Mesenchymal stem cell (in vitro differentiated cells and primary cell): ENCODE measurements around the gene GSTO2.

Experiments
- DNase-seq: peaks from one replicate; pipeline ENCODE4 v3.0.0-alpha.2; 2013
- H2AFZ ChIP-seq: one replicate; pipeline ENCODE4 v1.6.1; 2013; ENCODE audit warnings: low read depth, mild to moderate bottlenecking, control low read depth, inconsistent platforms, low read length, moderate library complexity
- H2AK5ac ChIP-seq: 2 replicates; pipeline ENCODE4 v1.6.1; 2013; ENCODE audit warnings: low read length, moderate library complexity, mild to moderate bottlenecking, inconsistent platforms; ENCODE audit not compliant: severe bottlenecking
- H2BK120ac ChIP-seq: one replicate; pipeline ENCODE4 v1.6.1; 2013; ENCODE audit warnings: low read depth, mild to moderate bottlenecking, inconsistent platforms, low read length, moderate library complexity
- H2BK12ac ChIP-seq, 2 experiments: one replicate each; pipeline ENCODE4 v1.6.1; 2013; ENCODE audit warnings: inconsistent platforms in 2 of 2, low read length in 2 of 2, mild to moderate bottlenecking in 2 of 2, moderate library complexity in 2 of 2, control low read depth in 1 of 2
- H2BK15ac ChIP-seq: one replicate; pipeline ENCODE4 v1.6.1; 2013; ENCODE audit warnings: mild to moderate bottlenecking, low read depth, inconsistent platforms; ENCODE audit not compliant: poor library complexity, severe bottlenecking
- H2BK5ac ChIP-seq: 2 replicates; pipeline ENCODE4 v1.6.1; 2013; ENCODE audit warnings: low read depth, mild to moderate bottlenecking, low read length, control low read depth, inconsistent platforms; ENCODE audit not compliant: poor library complexity, severe bottlenecking
- H3K14ac ChIP-seq, 2 experiments: one replicate each; pipeline ENCODE4 v1.6.1; 2013; ENCODE audit warnings: inconsistent platforms in 2 of 2, low read length in 2 of 2, control low read depth in 1 of 2, mild to moderate bottlenecking in 1 of 2, moderate library complexity in 1 of 2
- H3K18ac ChIP-seq, 2 experiments: one replicate each; pipeline ENCODE4 v1.6.1; 2013; ENCODE audit warnings: inconsistent platforms in 2 of 2, low read length in 2 of 2, control low read depth in 1 of 2, low read depth in 1 of 2, mild to moderate bottlenecking in 1 of 2
- H3K23ac ChIP-seq, 2 experiments: one replicate each; pipeline ENCODE4 v1.6.1; 2013; ENCODE audit warnings: inconsistent platforms in 2 of 2, low read length in 2 of 2, mild to moderate bottlenecking in 2 of 2, moderate library complexity in 2 of 2, control low read depth in 1 of 2
- H3K27ac ChIP-seq: 2 replicates; pipeline ENCODE4 v1.5.1; 2013; ENCODE audit warnings: mild to moderate bottlenecking, moderate library complexity, low read length, control low read depth, inconsistent platforms; ENCODE audit not compliant: poor library complexity, severe bottlenecking
- H3K27me3 ChIP-seq, 2 experiments: 2 replicates each; pipeline versions ENCODE4 v1.6.1 to v1.7.0; 2013; ENCODE audit warnings: low read length in 2 of 2, mild to moderate bottlenecking in 2 of 2, moderate library complexity in 2 of 2, control low read depth in 1 of 2, inconsistent platforms in 1 of 2; ENCODE audit not compliant: control insufficient read depth in 1 of 2, insufficient read depth in 1 of 2
- H3K36me3 ChIP-seq, 2 experiments: 2 replicates each; pipeline versions ENCODE4 v1.6.1 to v1.7.0; 2013; ENCODE audit warnings: low read length in 2 of 2, control low read depth in 1 of 2, inconsistent platforms in 1 of 2, low read depth in 1 of 2, mild to moderate bottlenecking in 1 of 2; ENCODE audit not compliant: insufficient read depth in 2 of 2, control insufficient read depth in 1 of 2
- H3K4ac ChIP-seq, 2 experiments: one replicate each; pipeline ENCODE4 v1.6.1; 2013; ENCODE audit warnings: inconsistent platforms in 2 of 2, low read length in 2 of 2, mild to moderate bottlenecking in 2 of 2, moderate library complexity in 2 of 2, control low read depth in 1 of 2, low read depth in 1 of 2
- H3K4me1 ChIP-seq: 2 replicates; pipeline ENCODE4 v1.6.1; 2013; ENCODE audit warnings: low read depth, low read length, control low read depth; ENCODE audit not compliant: control insufficient read depth, insufficient read depth
- H3K4me2 ChIP-seq: 2 replicates; pipeline ENCODE4 v1.6.1; 2013; ENCODE audit warnings: low read length, mild to moderate bottlenecking, inconsistent platforms; ENCODE audit not compliant: poor library complexity, severe bottlenecking
- H3K4me3 ChIP-seq, 2 experiments: 2 replicates each; pipeline versions ENCODE4 v1.5.1 to v1.7.0; 2013; ENCODE audit warnings: low read length in 2 of 2, mild to moderate bottlenecking in 2 of 2, control low read depth in 1 of 2, low read depth in 1 of 2; ENCODE audit not compliant: insufficient read depth in 1 of 2
- H3K79me1 ChIP-seq: replicated peaks from 2 replicates; pipeline ENCODE4 v1.6.1; 2013; ENCODE audit warnings: mild to moderate bottlenecking, control low read depth, low read length, inconsistent platforms; ENCODE audit not compliant: poor library complexity, severe bottlenecking
- H3K9ac ChIP-seq: 2 replicates; pipeline ENCODE4 v1.7.0; 2013; ENCODE audit warnings: mild to moderate bottlenecking, low read length, moderate library complexity
- H3K9me3 ChIP-seq: 2 replicates; pipeline ENCODE4 v1.7.0; 2013; ENCODE audit warnings: mild to moderate bottlenecking, low read length; ENCODE audit not compliant: control insufficient read depth
- H4K8ac ChIP-seq: one replicate; pipeline ENCODE4 v1.6.1; 2013; ENCODE audit warnings: inconsistent platforms, mild to moderate bottlenecking, low read length, moderate library complexity
- H4K91ac ChIP-seq: one replicate; pipeline ENCODE4 v1.6.1; 2013; ENCODE audit warnings: mild to moderate bottlenecking, low read length, inconsistent platforms
- WGBS: methylation state at CpG from one replicate; pipeline ENCODE4 v1.1.7; 2013; ENCODE audit warnings: mixed read lengths; 5-methylcytosine and 5-hydroxymethylcytosine counted together

Gene GSTO2

GRCh38 chr10:104345941-104346340 lies 77.0 kb downstream of the GSTO2 start:
- H2AFZ ChIP-seq, result no peak overlapping the region
- H3K79me1 ChIP-seq, result no peaks in the 10 kb centered on the region
- DNase-seq, result no peak
- no peak overlapping the region for H3K4me2 ChIP-seq
- no peaks in the 10 kb centered on the region for H3K4me1 ChIP-seq
- H3K18ac ChIP-seq, result no peak overlapping the region
- H3K9ac ChIP-seq, result no peak overlapping the region
- H3K27ac ChIP-seq, result no peak overlapping the region
- no peak overlapping the region for H2BK15ac ChIP-seq
- no peaks in the 10 kb centered on the region for H3K9me3 ChIP-seq
- H2BK120ac ChIP-seq, result no peak overlapping the region
- no peak overlapping the region for H2BK12ac ChIP-seq
- H3K14ac ChIP-seq, result no peak overlapping the region
- no peak overlapping the region for H4K91ac ChIP-seq
- no peak overlapping the region for H3K4me3 ChIP-seq
- H3K36me3 ChIP-seq, result no peaks in the 10 kb centered on the region
- no peak overlapping the region for H3K23ac ChIP-seq
- WGBS, result 94% methylated on average over 2 of the region's 4 CpGs
- no peak overlapping the region for H4K8ac ChIP-seq
- no peak overlapping the region for H2BK5ac ChIP-seq
- no peak overlapping the region for H2AK5ac ChIP-seq
- H3K4ac ChIP-seq, result no peak overlapping the region
- no peaks in the 10 kb centered on the region for H3K27me3 ChIP-seq

- no peak overlapping the region for H2BK15ac ChIP-seq
- H3K4me3 ChIP-seq, result no peak overlapping the region
- no peak overlapping the region for H3K4me2 ChIP-seq
- H3K4me1 ChIP-seq, result no peaks in the 10 kb centered on the region
- H2BK5ac ChIP-seq, result no peak overlapping the region
- no peak overlapping the region for H2AFZ ChIP-seq
- no peak overlapping the region for H4K91ac ChIP-seq
- H4K8ac ChIP-seq, result no peak overlapping the region
- WGBS, result 83% methylated on average over 3 of the region's 4 CpGs
- no peak overlapping the region for H3K18ac ChIP-seq
- no peak overlapping the region for H3K27ac ChIP-seq
- no peak overlapping the region for H3K14ac ChIP-seq
- H3K9me3 ChIP-seq, result no peaks in the 10 kb centered on the region
- no peak overlapping the region for H2BK120ac ChIP-seq
- H3K9ac ChIP-seq, result no peak overlapping the region
- no peak for DNase-seq
- no peaks in the 10 kb centered on the region for H3K79me1 ChIP-seq
- no peak overlapping the region for H2AK5ac ChIP-seq
- H3K23ac ChIP-seq, result no peak overlapping the region
- no peak overlapping the region for H3K4ac ChIP-seq
- H3K36me3 ChIP-seq, result no peaks in the 10 kb centered on the region
- no peak overlapping the region for H2BK12ac ChIP-seq
- peaks cover 0 to 4% of the 10 kb centered on the region in 2 experiments for H3K27me3 ChIP-seq
Measured at GRCh38 chr10:104347295-104348045, 78.5 kb downstream of the GSTO2 start.

GRCh38 chr10:104348601-104349000 lies 79.6 kb downstream of the GSTO2 start:
- Histone ChIP-seq H3K14ac (no peak overlapping the region), H3K4me1 (peaks cover 4% of the 10 kb centered on the region), H3K4ac (no peak overlapping the region), H2BK12ac (no peak overlapping the region), H4K91ac (no peak overlapping the region), H3K4me2 (no peak overlapping the region), H2BK5ac (no peak overlapping the region), H2BK120ac (no peak overlapping the region), H3K36me3 (no peaks in the 10 kb centered on the region), H2AFZ (no peak overlapping the region), H3K9me3 (no peaks in the 10 kb centered on the region), H4K8ac (no peak overlapping the region), H3K9ac (no peak overlapping the region), H2AK5ac (no peak overlapping the region), H3K23ac (no peak overlapping the region), H3K27ac (no peak overlapping the region), H2BK15ac (no peak overlapping the region), H3K4me3 (no peak overlapping the region), H3K27me3 (peaks cover 0 to 9% of the 10 kb centered on the region in 2 experiments), H3K18ac (no peak overlapping the region), H3K79me1 (no peaks in the 10 kb centered on the region)
- WGBS, result 68% methylated on average over 2 of the region's 2 CpGs
- no peak for DNase-seq

- H3K23ac ChIP-seq, result no peak overlapping the region
- H2BK120ac ChIP-seq, result no peak overlapping the region
- H4K91ac ChIP-seq, result no peak overlapping the region
- H2BK12ac ChIP-seq, result no peak overlapping the region
- H3K79me1 ChIP-seq, result no peaks in the 10 kb centered on the region
- peak overlapping the region; percentile 73 for H3K9ac ChIP-seq
- peaks cover 0 to 18% of the 10 kb centered on the region in 2 experiments for H3K27me3 ChIP-seq
- H3K4me1 ChIP-seq, result peaks cover 6% of the 10 kb centered on the region
- no peaks in the 10 kb centered on the region for H3K9me3 ChIP-seq
- H4K8ac ChIP-seq, result no peak overlapping the region
- no peak overlapping the region for H2AFZ ChIP-seq
- no peaks in the 10 kb centered on the region for H3K36me3 ChIP-seq
- no peak overlapping the region for H3K27ac ChIP-seq
- no peak overlapping the region for H2BK5ac ChIP-seq
- H3K14ac ChIP-seq, result no peak overlapping the region
- no peak overlapping the region for H2BK15ac ChIP-seq
- H3K18ac ChIP-seq, result peak overlapping the region in 1 of 2 experiments; percentile 29
- peak; percentile 82 for DNase-seq
- H3K4ac ChIP-seq, result no peak overlapping the region
- 40% methylated on average over 5 of the region's 5 CpGs for WGBS
- peak overlapping the region in 1 of 2 experiments; percentile 67 for H3K4me3 ChIP-seq
- no peak overlapping the region for H2AK5ac ChIP-seq
- no peak overlapping the region for H3K4me2 ChIP-seq
Measured at GRCh38 chr10:104349623-104350126, 80.7 kb downstream of the GSTO2 start.
